ENCODE measurements around the gene GNAZ. TPM values are rescaled to one million over a fixed set of nuclear protein-coding genes. Genes with fewer than 3 reads are reported as not detected.
A peak's percentile ranks its signal among the peaks of the same experiment; 100 is the strongest.

The GNAZ gene
- total RNA-seq, 1 donor from 2014 or later, result 13.7 TPM

GRCh38 chr22:23055449-23056179, 14.7 kb upstream of the GNAZ start:
- Histone ChIP-seq H3K9me3 (peaks cover 0 to 6% of the 10 kb centered on the region in 2 donors), H3K4me3 (no peak overlapping the region), H3K4me1 (no peaks in the 10 kb centered on the region), H3K27me3 (no peaks in the 10 kb centered on the region), H3K36me3 (no peaks in the 10 kb centered on the region), H3K27ac (no peak overlapping the region)
- intact Hi-C loops (cut with DNase I), result no loop called here
- peak in 1 of 2 donors; percentile 37 for DNase-seq (ENCODE audit: low spot score in 2 of 2)
- no peak for TF ChIP-seq CTCF (IDR thresholded peaks at IDR 0.05)

- DNase-seq (ENCODE audit: low spot score in 2 of 2), result no peak
- intact Hi-C loops (cut with DNase I), result no loop called here
Observed at GRCh38 chr22:23057331-23057730, 13.0 kb upstream of the GNAZ start.

GRCh38 chr22:23058063-23058462, 12.3 kb upstream of the GNAZ start:
- DNase-seq (ENCODE audit: low spot score in 2 of 2), result peak in 1 of 2 donors; percentile 27
- H3K27me3 ChIP-seq, result no peaks in the 10 kb centered on the region
- no peaks in the 10 kb centered on the region for H3K4me1 ChIP-seq
- peaks cover 0 to 6% of the 10 kb centered on the region in 2 donors for H3K9me3 ChIP-seq
- intact Hi-C loops (cut with DNase I), result no loop called here
- no peak overlapping the region for H3K27ac ChIP-seq
- no peak for TF ChIP-seq CTCF (IDR thresholded peaks at IDR 0.05)
- H3K4me3 ChIP-seq, result no peak overlapping the region
- H3K36me3 ChIP-seq, result no peaks in the 10 kb centered on the region

More at GRCh38 chr22:23057331-23057730, 13.0 kb upstream of the GNAZ start:
- Histone ChIP-seq H3K4me1 (no peaks in the 10 kb centered on the region), H3K27me3 (no peaks in the 10 kb centered on the region), H3K27ac (no peak overlapping the region), H3K36me3 (no peaks in the 10 kb centered on the region), H3K4me3 (no peak overlapping the region), H3K9me3 (peaks cover 0 to 6% of the 10 kb centered on the region in 2 donors)
- TF ChIP-seq CTCF (IDR thresholded peaks at IDR 0.05), result no peak

GRCh38 chr22:23058481-23059283, 11.6 kb upstream of the GNAZ start:
- peak in 1 of 2 donors; percentile 47 for DNase-seq (ENCODE audit: low spot score in 2 of 2)
- intact Hi-C loops (cut with DNase I), result no loop called here
- no peak overlapping the region for H3K4me3 ChIP-seq
- TF ChIP-seq CTCF (IDR thresholded peaks at IDR 0.05), result no peak
- no peaks in the 10 kb centered on the region for H3K36me3 ChIP-seq
- peaks cover 0 to 6% of the 10 kb centered on the region in 2 donors for H3K9me3 ChIP-seq
- H3K27me3 ChIP-seq, result no peaks in the 10 kb centered on the region
- no peaks in the 10 kb centered on the region for H3K4me1 ChIP-seq
- no peak overlapping the region for H3K27ac ChIP-seq

GRCh38 chr22:23059284-23059948, 10.9 kb upstream of the GNAZ start:
- TF ChIP-seq CTCF (IDR thresholded peaks at IDR 0.05), result no peak
- Histone ChIP-seq H3K36me3 (no peaks in the 10 kb centered on the region), H3K4me1 (no peaks in the 10 kb centered on the region), H3K27me3 (no peaks in the 10 kb centered on the region), H3K4me3 (no peak overlapping the region), H3K9me3 (peaks cover 0 to 6% of the 10 kb centered on the region in 2 donors), H3K27ac (no peak overlapping the region)
- intact Hi-C loops (cut with DNase I), result no loop called here
- peak in 1 of 2 donors; percentile 55 for DNase-seq (ENCODE audit: low spot score in 2 of 2)

Data from ascending aorta (tissue), 2 donors.